Gastroesophageal sphincter (tissue), 3 donors: ENCODE data around the gene RAB3B.

ENCODE experiments used
- EP300 ChIP-seq: sonication (generic); formaldehyde crosslinking; IDR thresholded peaks from one replicate; pipeline ENCODE4 v1.6.1; 2017; ENCODE audit warnings: antibody characterized with exemption, mild to moderate bottlenecking
- POLR2A ChIP-seq, 2 donors: fragments of 450-650 bp; IDR thresholded peaks; one replicate each; pipeline ENCODE4 v1.6.1; 2017; ENCODE audit warnings: antibody characterized with exemption in 2 of 2, mild to moderate bottlenecking in 2 of 2, moderate library complexity in 1 of 2
- POLR2AphosphoS5 ChIP-seq: sonication (generic); formaldehyde crosslinking; IDR thresholded peaks from one replicate; pipeline ENCODE4 v1.6.1; 2017; ENCODE audit warnings: antibody characterized with exemption
- TF ChIP-seq, protein P1 (sequence below), 4 experiments: fragments of 200-600 bp in 2 of 4; fragments of 450-650 bp in 2 of 4; sonication (generic) in 1 of 4; IDR thresholded peaks; one replicate each; pipeline ENCODE4 v1.5.1; 2017 to 2019; ENCODE audit warnings: antibody characterized with exemption in 4 of 4, mild to moderate bottlenecking in 2 of 4, moderate library complexity in 2 of 4

DNA sequence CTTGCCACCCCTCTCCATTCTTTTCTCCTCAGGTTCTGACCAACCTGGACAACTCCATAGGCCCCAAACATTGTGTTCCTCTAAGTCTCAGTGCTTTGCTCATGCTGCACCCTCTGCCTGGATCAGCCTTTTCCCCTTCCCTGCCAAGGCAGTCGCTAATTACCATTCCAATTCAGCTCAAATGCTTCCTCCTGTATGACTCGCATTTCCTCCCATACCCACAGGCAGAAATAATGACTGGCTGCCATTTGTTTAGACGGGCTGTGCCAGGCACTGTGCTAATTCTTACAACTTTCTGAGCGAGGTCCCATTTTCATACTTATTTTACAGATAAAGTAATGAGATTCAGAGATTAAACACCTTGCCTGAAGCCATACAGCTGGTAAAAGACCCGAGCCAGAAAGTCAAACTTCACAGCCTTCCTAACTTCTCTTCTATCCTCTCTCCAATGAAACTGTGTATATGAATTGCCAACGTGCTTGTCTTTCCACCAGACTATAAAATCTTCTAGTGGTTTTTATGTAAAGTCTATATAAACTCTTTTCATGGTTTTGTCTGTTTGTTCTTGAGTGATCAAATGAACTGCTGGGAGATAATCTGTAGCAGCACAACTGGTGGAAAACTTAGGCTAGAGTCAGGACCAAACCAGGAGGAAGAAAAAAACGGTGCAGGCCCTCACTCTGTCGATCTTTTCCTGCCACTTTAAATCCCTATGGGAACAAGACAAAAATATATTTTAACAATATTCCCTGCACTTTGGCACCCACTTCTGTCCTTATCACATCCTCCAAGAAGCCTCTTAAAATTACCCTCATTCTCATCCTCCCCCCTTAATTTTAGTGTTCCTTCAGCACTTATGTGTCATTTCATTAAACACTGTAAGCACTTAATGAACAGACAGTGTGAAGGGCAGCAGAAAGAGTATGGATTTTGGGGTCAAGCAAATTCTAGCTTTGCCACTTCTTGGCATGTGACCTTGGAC lies 33.7 kb downstream of the RAB3B start:
- TF ChIP-seq, protein P1, sequence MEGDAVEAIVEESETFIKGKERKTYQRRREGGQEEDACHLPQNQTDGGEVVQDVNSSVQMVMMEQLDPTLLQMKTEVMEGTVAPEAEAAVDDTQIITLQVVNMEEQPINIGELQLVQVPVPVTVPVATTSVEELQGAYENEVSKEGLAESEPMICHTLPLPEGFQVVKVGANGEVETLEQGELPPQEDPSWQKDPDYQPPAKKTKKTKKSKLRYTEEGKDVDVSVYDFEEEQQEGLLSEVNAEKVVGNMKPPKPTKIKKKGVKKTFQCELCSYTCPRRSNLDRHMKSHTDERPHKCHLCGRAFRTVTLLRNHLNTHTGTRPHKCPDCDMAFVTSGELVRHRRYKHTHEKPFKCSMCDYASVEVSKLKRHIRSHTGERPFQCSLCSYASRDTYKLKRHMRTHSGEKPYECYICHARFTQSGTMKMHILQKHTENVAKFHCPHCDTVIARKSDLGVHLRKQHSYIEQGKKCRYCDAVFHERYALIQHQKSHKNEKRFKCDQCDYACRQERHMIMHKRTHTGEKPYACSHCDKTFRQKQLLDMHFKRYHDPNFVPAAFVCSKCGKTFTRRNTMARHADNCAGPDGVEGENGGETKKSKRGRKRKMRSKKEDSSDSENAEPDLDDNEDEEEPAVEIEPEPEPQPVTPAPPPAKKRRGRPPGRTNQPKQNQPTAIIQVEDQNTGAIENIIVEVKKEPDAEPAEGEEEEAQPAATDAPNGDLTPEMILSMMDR (IDR thresholded peaks at IDR 0.05): no peak
- TF ChIP-seq POLR2AphosphoS5 (no peak), POLR2A (IDR thresholded peaks at IDR 0.05) (no peak), EP300 (no peak)
